Activated naive CD8-positive, alpha-beta T cell treated with anti-CD3 and anti-CD28 coated beads, Interleukin-2, amount 50 U/mL, for 16 hours (primary cell): ENCODE measurements around the gene PIGN.
"Not testable (repeated sequence)": the region's sequence is repeated elsewhere in the genome, so short reads cannot be mapped to it uniquely, and the experiment has no call there.

Source experiments
- DNase-seq: peaks from one replicate; pipeline ENCODE4 v3.0.0-alpha.2; 2020; ENCODE audit warnings: low read depth, low spot score

The PIGN gene

GRCh38 chr18:62061821-62062478 lies 124.9 kb downstream of the PIGN start:
- no peak for DNase-seq

- DNase-seq: no peak
These were observed 126.0 kb downstream of the PIGN start for GRCh38 chr18:62060820-62061219.

- no peak for DNase-seq
These were observed 131.8 kb downstream of the PIGN start for GRCh38 chr18:62054929-62055498.

GRCh38 chr18:62048279-62048678 lies 138.6 kb downstream of the PIGN start:
- no peak for DNase-seq

- DNase-seq: no peak
These were observed 141.5 kb downstream of the PIGN start for GRCh38 chr18:62045316-62045715.

GRCh38 chr18:62044490-62045000 lies 142.3 kb downstream of the PIGN start:
- DNase-seq: no peak

GRCh38 chr18:62037989-62038778 lies 148.7 kb downstream of the PIGN start:
- DNase-seq: no peak

- DNase-seq: no peak
These were observed 149.7 kb downstream of the PIGN start for GRCh38 chr18:62037012-62037742.

- DNase-seq: not testable (repeated sequence)
These were observed 152.6 kb downstream of the PIGN start for GRCh38 chr18:62034286-62034685.

GRCh38 chr18:62033756-62034155 lies 153.1 kb downstream of the PIGN start:
- no peak for DNase-seq

- no peak for DNase-seq
These were observed 153.6 kb downstream of the PIGN start for GRCh38 chr18:62033207-62033606.

- DNase-seq: no peak
These were observed 156.5 kb downstream of the PIGN start for GRCh38 chr18:62030091-62030985.

- DNase-seq: no peak
These were observed 158.1 kb downstream of the PIGN start for GRCh38 chr18:62028715-62029114.

GRCh38 chr18:62027914-62028520 lies 158.8 kb downstream of the PIGN start:
- DNase-seq: no peak

GRCh38 chr18:62026586-62026985 lies 160.3 kb downstream of the PIGN start:
- DNase-seq: no peak

GRCh38 chr18:62024983-62025382 lies 161.9 kb downstream of the PIGN start:
- no peak for DNase-seq

GRCh38 chr18:62023536-62023935 lies 163.3 kb downstream of the PIGN start:
- no peak for DNase-seq

- no peak for DNase-seq
These were observed 168.2 kb downstream of the PIGN start for GRCh38 chr18:62018759-62019041.

- DNase-seq: no peak
These were observed 168.7 kb downstream of the PIGN start for GRCh38 chr18:62018034-62018758.

- DNase-seq: no peak
These were observed 169.2 kb downstream of the PIGN start for GRCh38 chr18:62017618-62018017.
